BE2C (cell line): Measurements from ENCODE around the gene ATP12A.

Experiments
- DNase-seq: peaks from one replicate; pipeline ENCODE4 v3.0.0-alpha.2; 2020
- H3K27me3 ChIP-seq: fragments of 250-450 bp; sonication (Bioruptor Pico); 2 replicates; pipeline ENCODE4 v1.5.1; 2020; ENCODE audit warnings: mild to moderate bottlenecking
- H3K36me3 ChIP-seq: fragments of 250-450 bp; sonication (Bioruptor Pico); 2 replicates; pipeline ENCODE4 v1.5.1; 2020; ENCODE audit warnings: mild to moderate bottlenecking
- H3K4me1 ChIP-seq: fragments of 250-450 bp; sonication (Bioruptor Pico); 2 replicates; pipeline ENCODE4 v1.5.1; 2020
- H3K4me3 ChIP-seq: 2 replicates; pipeline ENCODE4 v1.5.1; 2011; ENCODE audit warnings: low read depth, low read length
- H3K9me3 ChIP-seq: fragments of 250-450 bp; sonication (Bioruptor Pico); 2 replicates; pipeline ENCODE4 v1.5.1; 2020
- TF ChIP-seq, protein P1 (sequence below): IDR thresholded peaks from 2 replicates; pipeline ENCODE4 v1.5.1; 2012; ENCODE audit warnings: mild to moderate bottlenecking, low read depth, low read length

Gene ATP12A

DNA sequence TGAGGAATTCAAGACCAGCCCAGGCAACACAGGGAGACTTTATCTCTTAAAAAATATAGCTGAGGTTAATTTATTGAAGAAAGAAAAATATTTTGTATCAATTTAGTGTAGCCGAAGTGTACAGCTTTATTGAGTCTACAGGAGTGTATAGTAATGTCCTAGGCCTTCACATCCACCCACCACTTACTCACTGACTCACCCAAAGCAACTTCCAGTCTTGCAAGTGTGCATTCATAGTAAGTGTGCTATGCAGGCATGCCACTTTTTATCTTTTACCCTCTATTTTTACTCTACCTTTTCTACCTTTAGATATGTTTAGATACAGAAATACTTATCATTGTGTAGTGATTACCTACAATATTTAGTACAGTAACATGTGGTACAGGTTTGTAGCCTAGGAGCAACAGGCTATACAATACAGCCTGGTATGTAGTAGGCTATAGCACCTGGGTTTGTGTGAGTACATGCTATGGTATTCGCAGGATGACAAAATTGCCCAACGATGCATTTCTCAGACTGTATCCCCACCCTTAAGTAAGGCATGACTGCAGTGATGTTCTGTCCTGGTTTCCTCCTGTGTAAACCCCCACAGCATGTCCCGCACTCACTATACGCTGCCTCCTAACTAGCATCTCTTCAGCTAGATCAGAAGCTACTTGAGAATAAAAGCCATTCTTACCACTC lies 15.3 kb upstream of the ATP12A start:
- TF ChIP-seq, protein P1, sequence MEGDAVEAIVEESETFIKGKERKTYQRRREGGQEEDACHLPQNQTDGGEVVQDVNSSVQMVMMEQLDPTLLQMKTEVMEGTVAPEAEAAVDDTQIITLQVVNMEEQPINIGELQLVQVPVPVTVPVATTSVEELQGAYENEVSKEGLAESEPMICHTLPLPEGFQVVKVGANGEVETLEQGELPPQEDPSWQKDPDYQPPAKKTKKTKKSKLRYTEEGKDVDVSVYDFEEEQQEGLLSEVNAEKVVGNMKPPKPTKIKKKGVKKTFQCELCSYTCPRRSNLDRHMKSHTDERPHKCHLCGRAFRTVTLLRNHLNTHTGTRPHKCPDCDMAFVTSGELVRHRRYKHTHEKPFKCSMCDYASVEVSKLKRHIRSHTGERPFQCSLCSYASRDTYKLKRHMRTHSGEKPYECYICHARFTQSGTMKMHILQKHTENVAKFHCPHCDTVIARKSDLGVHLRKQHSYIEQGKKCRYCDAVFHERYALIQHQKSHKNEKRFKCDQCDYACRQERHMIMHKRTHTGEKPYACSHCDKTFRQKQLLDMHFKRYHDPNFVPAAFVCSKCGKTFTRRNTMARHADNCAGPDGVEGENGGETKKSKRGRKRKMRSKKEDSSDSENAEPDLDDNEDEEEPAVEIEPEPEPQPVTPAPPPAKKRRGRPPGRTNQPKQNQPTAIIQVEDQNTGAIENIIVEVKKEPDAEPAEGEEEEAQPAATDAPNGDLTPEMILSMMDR, result no peak
- H3K9me3 ChIP-seq, result no peaks in the 10 kb centered on the region
- H3K36me3 ChIP-seq, result no peaks in the 10 kb centered on the region
- peaks cover 3% of the 10 kb centered on the region; the same call in 1 of the 2 replicates for H3K27me3 ChIP-seq
- no peak for DNase-seq
- no peaks in the 10 kb centered on the region for H3K4me1 ChIP-seq
- no peak overlapping the region for H3K4me3 ChIP-seq

DNA sequence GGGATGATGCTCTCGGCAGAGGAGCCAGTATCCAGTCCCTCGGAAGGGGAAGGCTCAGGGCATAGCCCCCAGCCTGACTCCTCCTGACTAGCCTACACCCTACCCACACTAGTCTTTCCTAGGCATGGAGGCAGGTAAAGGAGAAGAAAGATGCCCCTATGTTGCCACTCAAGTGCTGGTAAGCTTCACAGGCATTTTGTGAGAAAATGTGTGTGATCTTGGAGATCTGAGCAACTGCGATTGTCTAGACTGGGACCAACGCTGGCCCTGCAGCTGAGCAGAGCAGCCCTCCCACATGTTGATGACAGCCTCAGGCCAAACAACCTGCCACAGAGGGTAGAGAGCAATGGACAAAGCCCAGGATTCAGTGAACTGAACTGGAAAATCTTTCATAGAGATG lies 11.7 kb upstream of the ATP12A start:
- no peak overlapping the region for H3K4me3 ChIP-seq
- no peaks in the 10 kb centered on the region for H3K4me1 ChIP-seq
- H3K9me3 ChIP-seq, result no peaks in the 10 kb centered on the region
- TF ChIP-seq, protein P1, result no peak
- DNase-seq, result no peak
- H3K27me3 ChIP-seq, result peaks cover 3% of the 10 kb centered on the region
- no peaks in the 10 kb centered on the region for H3K36me3 ChIP-seq

DNA sequence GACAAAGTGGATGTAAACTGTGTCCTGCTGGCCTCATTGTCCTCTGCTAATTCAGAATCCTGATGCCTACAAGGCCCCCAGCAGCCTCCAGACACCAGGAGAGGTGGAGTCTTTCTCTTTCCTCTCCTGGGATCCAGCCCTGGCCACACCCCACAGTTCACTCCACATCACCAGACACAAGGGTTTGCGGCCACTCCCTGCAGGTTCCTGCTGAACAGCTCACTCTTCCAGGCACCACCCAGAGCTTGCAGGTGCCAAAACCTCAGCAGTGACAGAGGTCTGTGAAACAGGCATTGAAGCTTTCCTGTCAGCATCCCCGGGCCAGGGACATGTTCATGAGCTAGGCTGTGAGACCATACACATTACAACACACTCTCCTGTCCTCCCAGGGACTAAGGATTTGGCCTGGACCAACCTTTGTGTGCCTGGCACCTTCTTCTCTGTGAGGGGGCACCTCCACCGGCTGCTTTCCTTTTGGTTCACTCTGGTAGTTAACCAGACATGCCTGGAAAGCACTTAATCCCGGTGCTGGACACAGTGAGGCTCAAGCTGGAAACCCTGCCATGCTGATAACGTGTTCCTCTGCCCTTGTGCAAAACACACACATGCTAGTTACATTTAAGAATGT lies 11.1 kb upstream of the ATP12A start:
- H3K9me3 ChIP-seq, result no peaks in the 10 kb centered on the region
- no peak overlapping the region for H3K4me3 ChIP-seq
- no peaks in the 10 kb centered on the region for H3K36me3 ChIP-seq
- no peak for DNase-seq
- H3K4me1 ChIP-seq, result no peaks in the 10 kb centered on the region
- TF ChIP-seq, protein P1, result no peak
- H3K27me3 ChIP-seq, result peaks cover 3% of the 10 kb centered on the region

DNA sequence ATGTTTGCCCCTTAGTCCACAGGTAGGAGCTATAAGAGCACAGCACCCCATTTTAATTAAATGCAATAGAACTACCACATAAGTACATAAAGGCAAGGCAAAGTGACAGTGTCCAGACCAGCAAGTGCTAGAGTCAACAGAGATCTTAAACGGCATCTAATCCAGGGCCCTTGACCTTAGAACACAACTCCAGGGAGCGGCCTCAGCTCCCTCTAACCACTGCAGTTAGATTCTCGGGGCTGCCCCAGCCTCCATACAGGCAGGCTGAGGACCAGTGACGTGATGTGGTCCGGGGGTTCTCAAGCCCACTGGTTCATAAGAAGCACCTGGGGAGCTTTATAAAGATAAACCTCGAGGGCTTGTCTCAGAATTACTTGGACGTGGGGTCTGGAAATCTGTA lies 10.0 kb upstream of the ATP12A start:
- H3K9me3 ChIP-seq, result no peaks in the 10 kb centered on the region
- H3K4me3 ChIP-seq, result no peak overlapping the region
- H3K4me1 ChIP-seq, result no peaks in the 10 kb centered on the region
- TF ChIP-seq, protein P1, result no peak
- H3K27me3 ChIP-seq, result peaks cover under 1% of the 10 kb centered on the region
- DNase-seq, result no peak
- no peaks in the 10 kb centered on the region for H3K36me3 ChIP-seq

DNA sequence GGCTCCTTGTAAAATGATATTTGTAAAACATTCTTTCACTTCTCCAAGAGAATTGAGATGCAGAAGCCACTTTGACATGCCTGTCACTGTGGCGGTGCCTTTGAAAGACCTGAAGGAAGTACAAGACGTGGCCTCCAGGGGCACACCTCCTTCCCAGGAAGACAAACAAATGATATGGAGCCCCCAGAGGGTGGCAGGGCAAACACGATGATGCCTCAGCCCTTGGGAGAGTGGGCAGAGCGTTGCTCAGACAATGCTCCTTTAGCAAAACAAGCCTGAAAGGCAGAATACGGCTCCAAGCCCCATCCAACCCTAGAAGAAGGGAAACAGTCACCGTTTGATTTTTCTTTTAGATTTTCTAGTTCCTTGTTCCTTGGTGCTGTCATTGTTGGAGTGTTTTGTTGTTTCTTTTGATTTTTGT lies 9.2 kb upstream of the ATP12A start:
- DNase-seq, result no peak
- TF ChIP-seq, protein P1, result peak; percentile 11; the same call in 1 of the 2 replicates
- H3K4me1 ChIP-seq, result no peaks in the 10 kb centered on the region
- no peak overlapping the region for H3K4me3 ChIP-seq
- peaks cover 3% of the 10 kb centered on the region for H3K27me3 ChIP-seq
- H3K9me3 ChIP-seq, result no peaks in the 10 kb centered on the region
- no peaks in the 10 kb centered on the region for H3K36me3 ChIP-seq

DNA sequence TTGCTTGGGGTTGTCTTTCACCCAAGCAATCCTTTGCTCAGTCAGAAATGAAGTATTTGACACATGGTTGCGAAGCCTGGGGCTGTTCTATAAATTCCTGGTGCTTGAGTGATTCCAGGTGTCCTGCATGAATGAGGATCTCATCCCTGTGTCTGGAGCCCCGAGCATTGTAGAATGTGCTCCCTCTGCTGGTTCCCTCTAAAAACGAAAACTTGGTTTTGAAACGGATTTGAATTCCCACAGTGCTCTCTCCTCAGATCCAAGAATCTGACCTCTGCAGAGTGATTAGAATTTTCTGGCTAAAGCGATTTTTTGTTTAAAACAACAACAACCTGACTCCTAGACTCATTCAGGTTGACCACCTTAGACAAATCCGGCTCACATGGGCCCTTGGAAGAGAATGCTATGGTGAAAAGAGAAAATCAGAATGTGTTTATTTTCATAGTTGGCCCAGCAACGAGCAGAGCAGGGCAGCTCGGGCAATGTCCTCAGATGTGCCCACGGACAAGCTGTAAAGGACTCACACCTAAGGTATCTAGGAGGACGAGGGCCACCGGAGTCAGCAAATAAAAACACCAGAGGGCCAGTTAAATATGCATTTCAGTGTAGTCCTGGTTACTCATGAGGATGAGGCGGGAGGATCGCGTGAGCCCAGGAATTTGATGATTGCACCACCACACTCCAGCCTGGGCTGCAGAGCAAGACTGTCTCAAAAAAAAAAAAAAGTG lies 8.7 kb upstream of the ATP12A start:
- no peaks in the 10 kb centered on the region for H3K36me3 ChIP-seq
- no peaks in the 10 kb centered on the region for H3K9me3 ChIP-seq
- DNase-seq, result peak; percentile 28
- peaks cover 3% of the 10 kb centered on the region; the same call in 1 of the 2 replicates for H3K27me3 ChIP-seq
- TF ChIP-seq, protein P1, result peak; percentile 80
- H3K4me1 ChIP-seq, result no peaks in the 10 kb centered on the region
- no peak overlapping the region for H3K4me3 ChIP-seq
